G401 (cell line): ENCODE data around the gene RRP1. TPM values are rescaled to one million over a fixed set of nuclear protein-coding genes. Genes with fewer than 3 reads are reported as not detected.
"Not testable (repeated sequence)": the region's sequence is repeated elsewhere in the genome, so short reads cannot be mapped to it uniquely, and the experiment has no call there.

Experiments used
- DNase-seq: peaks from one replicate; pipeline ENCODE4 v3.0.0-alpha.2; 2015; ENCODE audit warnings: low spot score
- in situ Hi-C: cut with HindIII; loops from 2 replicates; pipeline ENCODE4 v1.10.0; 2016; ENCODE audit warnings: low sequenced_read_pairs, mixed read lengths
- total RNA-seq: library from RNA; depleted of rRNA; stranded (reverse); fragments of >200 nt; shearing (Covaris generic); gene quantifications from 2 replicates; pipeline ENCODE4 v1.2.3, GENCODE V29; 2014

The RRP1 gene
- total RNA-seq, 1 experiment from 2014 or later = 51.2 TPM

DNA sequence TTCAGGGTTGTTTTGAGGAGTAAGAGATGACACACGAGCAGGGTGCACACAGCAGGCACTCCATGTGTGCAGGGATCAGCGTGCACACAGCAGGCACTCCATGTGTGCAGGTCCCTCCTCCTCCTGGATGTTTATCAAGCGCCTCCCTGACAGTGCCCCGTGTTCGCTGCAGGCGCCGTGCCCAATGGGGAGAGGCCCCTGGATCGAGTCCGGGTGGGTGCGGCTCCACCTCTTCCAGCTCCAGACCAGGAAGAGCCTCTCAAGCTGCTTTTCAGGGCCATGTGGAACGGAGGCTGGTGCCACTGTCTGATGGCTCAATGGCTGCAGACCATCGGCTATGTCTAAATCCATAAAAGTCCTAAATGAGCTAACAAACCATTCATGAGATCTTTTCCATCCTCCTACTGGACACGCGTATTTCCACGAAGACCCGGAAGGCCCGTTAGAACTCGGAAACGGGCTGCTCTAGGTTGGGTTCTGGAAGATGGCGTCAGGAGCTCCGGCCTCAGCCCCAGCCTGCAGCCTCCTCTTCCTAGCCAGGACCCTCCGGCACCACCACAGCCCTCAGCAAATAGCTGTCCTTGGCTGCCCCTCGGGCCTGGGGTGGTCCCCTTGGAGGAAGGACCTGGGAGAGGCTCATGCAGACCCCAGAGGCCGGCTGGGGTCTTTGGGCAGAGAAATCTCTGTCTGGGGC, 36.0 kb downstream of the RRP1 start:
- in situ Hi-C loops = no loop called here

DNA sequence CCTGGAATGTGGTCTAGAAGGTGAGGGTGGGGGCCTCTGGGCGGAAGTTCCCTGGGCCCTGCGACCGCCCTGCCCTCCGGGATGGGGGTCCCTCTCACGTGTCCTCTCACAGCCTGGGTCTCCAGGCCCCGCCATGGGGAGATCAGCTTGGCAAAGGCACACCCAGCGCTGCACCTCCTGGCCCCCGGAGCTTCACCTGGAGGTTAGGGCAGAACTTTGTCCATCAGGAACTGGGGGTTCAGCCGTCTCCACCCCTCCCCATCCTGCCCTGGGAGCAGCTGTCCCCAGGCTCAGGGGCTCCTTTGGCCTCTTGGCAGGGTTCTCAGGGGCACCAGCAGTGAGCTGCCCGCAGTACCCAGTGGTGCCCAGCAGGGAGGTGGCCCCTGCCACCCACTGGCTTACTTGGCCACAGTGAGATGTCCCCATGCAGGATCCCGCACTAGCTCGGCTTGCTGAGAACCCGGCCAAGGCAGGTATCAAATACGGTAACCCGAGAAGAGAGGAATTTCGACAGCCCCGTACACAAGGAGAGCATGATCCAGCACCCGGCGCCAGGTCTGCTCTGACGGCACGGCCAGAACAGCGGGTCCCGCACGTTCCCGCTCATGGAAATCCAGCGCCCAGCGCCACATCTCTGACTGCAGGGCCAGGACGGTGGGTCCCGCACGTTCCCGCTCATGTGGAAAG, 36.7 kb downstream of the RRP1 start:
- in situ Hi-C loops = no loop called here
- DNase-seq = no peak

More for the DNA sequence above, 36.0 kb downstream of the RRP1 start:
- no peak for DNase-seq

DNA sequence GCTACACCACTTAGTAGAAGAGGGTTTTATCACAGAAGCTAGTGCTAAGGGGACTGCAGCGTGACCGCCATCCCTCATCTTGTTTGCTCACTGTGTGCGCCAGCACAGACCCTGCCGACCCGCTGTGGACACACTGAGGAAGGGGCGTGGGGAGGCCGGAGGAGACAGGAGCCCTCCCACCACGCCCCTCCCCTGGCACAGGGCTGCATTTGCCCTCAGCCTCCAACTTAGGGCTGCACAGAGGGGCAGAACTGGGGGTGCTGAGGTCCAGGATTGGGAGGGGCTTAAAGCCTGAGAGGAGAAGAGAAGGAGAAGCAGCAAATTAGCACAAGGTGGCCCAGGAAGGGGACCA, 37.2 kb downstream of the RRP1 start:
- DNase-seq = no peak
- in situ Hi-C loops = no loop called here

DNA sequence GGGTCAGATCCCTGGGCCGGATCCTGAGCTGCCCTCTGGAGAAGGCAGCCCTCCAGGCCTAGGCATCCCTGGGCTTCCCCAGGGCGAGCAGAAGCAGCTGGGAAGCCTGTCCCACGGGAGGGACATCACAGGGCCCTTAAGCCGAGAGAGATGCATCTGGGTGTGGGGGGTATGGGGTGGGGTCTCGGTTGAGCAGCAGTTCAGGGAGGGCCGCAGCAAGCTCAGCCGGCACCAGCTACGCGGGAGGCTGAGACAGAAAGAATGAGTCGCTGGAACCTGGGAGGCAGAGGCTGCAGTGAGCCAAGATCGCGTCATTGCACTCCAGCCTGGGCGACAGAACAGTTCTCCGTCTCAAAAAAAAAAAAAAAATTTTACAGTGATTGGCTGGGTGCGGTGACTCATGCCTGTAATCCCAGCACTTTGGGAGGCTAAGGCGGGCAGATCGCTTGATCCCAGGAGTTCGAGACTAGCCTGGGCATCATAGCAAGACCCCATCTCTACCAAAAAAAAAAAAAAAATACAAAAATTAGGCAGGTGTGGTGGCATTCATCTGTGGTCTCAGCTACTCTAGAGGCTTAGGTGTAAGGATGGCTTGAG, 37.7 kb downstream of the RRP1 start:
- in situ Hi-C loops = no loop called here
- DNase-seq = peak; percentile 19

DNA sequence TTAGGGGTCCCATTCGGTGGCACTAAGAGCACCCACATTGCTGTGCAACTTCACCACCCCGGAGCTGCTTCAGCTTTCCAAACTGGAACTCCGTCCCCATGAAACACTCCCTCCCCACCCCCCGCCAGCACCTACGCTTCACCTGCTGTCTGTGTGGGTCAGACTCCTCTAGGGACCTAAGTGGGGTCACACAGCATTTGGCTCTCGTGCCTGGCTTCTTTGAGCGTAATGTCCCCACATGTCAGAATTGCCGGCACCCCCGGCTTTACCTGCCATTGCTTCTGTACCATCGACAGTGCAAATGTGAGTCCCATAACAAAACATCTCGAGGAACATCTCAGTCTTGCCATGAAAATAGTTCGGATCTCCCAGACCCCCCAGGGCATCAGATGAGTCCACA, 39.8 kb downstream of the RRP1 start:
- in situ Hi-C loops = no loop called here
- no peak for DNase-seq

DNA sequence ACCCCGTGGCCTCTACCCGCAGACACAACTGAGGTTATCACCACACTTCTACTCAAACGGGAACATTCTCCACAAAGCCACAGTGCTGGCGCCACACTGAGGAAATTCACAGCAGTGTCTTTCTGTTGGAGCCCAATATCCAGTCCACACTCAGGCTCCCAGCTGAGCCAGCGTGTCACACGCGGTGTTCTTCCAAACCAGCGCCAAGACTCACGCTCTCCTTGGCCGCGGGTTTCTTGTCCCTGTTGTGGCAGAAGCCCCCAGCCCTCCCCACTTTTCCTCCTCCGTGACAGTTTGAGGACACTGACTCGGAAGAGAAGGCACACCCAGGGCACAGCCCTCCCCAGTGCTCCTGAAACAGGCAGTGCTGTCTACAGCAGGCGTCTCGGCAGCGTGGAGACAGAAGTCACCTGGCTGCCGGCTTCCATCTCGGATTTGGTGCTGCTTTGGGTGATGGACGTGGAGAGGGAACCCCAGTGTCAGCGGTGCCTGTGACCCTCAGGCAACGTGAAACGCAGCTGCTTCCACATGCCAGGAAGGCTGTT, 40.3 kb downstream of the RRP1 start:
- DNase-seq = no peak
- in situ Hi-C loops = no loop called here

DNA sequence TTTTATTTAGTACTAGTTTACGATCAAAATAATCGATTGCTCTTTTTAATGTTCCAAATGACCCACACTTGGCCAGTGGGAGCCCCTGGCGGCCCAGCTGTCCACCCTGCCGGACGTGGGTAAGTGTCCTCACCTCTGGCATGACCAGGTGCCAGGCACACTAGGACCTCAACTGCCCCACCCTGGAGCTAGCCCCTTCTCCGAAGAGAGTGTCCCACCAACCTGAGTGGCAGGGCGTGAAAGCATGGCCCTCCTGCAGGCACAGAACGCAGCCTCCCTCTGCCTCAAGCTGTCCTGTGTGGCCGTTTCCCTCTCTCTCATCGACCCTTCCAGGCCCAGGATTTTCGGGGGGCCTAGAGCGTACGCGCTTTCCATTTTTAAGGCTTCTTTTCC, 42.8 kb downstream of the RRP1 start:
- DNase-seq = no peak
- in situ Hi-C loops = no loop called here

DNA sequence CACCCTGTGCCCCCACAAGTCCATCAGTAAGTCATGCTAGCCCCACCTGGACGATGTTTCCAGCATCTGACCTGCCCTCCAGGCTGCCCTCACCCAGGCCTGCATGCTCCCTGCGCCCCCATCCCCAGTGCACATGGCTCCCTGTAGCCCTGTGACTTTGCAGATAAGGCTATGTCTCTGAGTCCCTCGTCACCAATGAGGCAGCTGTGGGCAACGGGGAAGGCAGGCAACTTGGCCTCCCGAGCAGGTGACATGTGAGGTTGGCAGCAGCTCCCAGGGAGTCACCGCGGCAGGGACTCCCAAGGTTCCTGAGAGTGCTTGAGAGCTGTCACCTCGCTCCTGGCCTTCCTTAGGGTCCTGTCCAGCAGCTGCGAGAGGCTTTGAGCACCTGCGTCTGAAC, 43.3 kb downstream of the RRP1 start:
- in situ Hi-C loops = no loop called here
- no peak for DNase-seq

DNA sequence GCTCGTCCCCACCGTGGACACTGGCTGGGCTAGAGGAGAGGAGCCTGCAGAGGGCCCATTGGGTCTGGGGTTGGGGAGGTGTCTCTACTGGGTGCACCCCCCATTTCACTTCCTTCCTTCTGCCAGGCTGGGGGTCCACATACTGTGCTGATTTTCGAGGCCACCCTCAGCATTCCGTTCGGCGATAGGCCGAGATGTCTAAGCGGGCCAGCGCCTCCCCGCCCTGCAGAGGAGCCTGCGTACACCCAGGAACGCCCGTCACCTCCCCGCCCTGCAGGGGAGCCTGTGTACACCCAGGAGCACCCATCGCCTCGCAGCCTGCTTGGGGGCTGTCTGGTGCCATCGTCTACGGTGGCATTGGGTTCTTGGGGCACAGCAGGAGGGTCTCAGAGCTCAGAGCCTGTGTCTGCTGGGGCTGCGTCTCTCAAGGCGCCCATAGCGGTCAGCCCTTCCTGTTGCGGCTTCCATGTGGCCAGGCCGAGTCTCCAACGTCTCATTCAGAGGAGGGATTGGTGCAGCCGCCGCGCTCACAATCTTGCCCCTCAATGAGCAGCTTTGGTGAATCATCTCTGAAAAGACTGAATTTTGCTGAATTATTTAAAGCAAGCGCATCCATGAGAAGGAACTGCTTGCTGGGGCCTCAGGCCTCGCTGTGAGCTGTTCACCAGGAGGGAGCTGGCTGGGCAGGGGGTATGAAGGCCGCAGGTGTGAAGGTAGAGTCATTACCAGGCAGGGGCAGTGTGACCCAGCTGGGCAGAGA, 44.9 kb downstream of the RRP1 start:
- in situ Hi-C loops = no loop called here
- DNase-seq = no peak

DNA sequence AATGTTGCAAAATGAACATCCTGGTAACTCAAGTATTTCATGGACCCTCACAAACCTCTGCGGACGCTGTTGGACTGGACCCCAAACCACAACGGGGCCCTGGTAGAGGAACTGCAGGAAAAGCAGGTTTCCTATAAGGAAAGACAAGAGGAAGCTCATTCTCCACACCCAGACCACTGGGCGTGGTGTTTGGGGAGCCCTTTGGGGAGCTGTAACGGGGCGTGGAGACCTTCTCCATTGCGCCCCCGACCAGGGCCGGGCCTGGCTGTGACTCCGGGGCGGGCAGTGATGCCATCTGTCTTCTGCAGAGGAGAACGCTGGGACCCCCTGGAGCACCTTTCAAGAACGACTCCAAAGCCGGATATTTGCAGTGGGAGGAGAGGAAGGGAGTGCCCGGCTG, 45.7 kb downstream of the RRP1 start:
- DNase-seq = no peak
- in situ Hi-C loops = no loop called here

DNA sequence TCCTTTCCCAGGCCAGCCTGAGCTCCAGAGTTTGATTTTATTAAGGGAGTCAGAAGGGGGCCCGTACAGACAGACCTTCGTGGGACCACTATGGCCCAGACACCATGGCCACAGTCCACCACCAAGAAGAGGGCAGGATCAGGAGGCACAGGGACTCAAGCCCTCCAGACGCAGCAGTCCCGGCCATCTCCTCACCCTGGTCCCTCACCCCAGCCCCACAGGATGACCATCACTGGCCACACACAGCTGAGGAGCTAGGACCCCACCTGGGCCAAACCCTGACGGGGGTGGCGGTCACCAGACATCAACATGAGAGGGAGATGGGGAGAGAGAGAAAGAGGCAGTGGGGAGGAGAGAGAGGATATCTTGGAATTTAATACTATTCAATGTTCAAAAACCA, 46.5 kb downstream of the RRP1 start:
- no peak for DNase-seq
- in situ Hi-C loops = no loop called here

DNA sequence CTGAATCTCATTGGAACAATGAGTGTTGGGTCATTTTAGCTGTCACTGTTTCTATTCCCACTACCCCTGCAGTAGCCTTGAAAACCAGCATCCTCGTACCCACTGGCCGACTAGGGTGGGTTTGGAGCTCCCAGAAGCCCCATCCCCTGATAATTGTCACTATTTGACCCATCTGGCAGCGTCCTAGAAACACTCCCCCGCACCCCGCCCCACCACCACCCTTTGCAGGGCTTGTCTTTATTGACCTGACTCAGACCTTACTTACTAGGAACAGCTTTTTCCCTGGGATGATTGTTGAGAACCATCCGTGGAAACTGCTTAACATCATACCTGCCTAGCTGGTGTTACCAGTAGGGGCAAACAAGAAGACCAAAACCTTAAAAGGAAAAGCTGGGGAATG, 47.2 kb downstream of the RRP1 start:
- no peak for DNase-seq
- in situ Hi-C loops = no loop called here

DNA sequence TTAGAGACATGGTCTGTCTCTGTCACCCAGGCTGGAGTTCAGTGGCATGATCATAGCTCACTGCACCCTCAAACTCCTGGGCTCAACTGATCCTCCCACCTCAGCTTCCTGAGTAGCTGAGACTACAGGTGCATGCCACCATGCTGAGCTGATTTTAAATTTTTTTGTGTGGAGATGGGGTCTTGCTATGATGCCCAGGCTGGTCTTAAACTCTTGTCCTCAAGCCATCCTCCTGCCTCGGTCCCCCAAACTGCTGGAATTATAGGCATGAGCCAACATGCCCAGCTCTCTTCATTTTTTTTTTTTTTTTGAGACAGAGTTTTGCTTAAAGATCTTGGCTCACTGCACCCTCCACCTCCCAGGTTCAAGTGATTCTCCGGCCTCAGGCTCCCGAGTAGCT, 50.9 kb downstream of the RRP1 start:
- DNase-seq = no peak
- in situ Hi-C loops = no loop called here

DNA sequence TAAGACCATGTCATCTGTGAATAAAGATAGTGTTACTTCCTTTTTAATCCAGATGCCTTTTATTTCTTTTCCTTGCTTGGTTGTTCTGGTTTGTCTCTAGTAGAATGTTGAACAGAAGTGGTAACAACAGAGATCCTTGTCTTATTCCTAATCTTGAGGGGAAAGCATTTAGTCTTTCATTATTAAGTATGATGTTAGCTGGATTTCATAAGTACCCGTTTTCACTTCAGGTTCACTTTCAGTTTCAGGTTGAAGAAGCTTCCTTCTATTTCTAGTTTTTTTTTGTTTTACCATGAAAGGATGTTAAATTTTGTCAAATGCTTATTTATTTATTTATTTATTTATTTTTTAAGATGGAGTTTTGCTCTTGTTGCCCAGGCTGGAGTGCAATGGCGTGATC, 53.4 kb downstream of the RRP1 start:
- DNase-seq = no peak
- in situ Hi-C loops = no loop called here

DNA sequence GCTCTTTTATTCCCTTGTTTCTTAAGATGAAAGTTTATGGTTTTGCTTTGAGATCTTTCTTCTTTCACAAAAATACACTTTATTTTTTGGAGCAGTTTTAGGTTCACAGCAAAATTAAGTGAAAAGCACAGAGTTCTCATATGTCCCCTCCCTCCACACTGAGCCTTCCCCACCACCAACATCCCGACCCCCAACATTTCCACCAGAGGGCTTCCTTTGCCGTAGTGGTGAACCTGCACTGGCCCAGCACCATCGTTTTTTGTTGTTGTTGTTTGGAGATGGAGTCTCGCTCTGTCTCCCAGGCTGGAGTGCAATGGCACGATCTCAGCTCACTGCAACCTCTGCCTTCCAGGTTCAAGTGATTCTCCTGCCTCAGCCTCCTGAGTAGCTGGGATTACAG, 55.5 kb downstream of the RRP1 start:
- in situ Hi-C loops = not testable (repeated sequence)

DNA sequence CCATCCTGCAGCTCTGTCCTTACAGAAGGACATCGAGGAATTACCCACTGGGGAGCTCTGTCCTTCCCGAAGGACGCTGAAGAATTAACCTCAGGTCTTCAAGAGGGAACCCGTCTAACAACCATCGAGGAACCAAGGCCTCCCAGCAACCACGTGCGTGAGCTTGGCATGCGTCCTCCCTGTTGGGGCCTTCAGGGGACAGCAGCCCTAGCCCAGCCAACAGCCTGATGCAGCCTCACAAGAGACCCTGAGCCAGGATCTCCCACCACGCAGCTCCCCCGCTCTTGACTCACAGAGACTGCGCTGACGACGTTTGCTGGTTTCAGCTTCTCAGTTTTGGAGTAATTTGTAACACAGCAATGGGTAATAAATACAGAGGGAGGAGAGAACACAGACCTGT, 56.0 kb downstream of the RRP1 start:
- DNase-seq = no peak
- in situ Hi-C loops = no loop called here

More for the DNA sequence above, 55.5 kb downstream of the RRP1 start:
- not testable (repeated sequence) for DNase-seq

DNA sequence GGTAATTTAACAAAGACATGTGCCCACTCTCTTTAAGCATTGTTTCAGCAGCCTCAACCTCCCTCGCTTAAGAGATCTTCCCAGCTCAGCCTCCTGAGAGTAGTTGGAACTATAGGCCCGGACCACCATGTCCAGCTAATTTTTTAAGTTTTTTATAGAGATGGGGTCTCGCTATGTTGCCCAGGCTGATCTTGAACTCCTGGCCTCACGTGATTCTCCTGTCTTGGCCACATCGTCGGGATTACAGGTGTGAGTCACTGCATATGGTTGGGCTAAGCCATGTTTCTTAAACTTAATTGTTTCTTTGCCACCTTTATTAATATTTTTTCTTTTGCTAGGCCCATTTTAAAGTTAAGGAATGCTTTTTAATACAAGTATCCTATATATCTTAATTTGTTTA, 57.1 kb downstream of the RRP1 start:
- in situ Hi-C loops = no loop called here
- DNase-seq = no peak

DNA sequence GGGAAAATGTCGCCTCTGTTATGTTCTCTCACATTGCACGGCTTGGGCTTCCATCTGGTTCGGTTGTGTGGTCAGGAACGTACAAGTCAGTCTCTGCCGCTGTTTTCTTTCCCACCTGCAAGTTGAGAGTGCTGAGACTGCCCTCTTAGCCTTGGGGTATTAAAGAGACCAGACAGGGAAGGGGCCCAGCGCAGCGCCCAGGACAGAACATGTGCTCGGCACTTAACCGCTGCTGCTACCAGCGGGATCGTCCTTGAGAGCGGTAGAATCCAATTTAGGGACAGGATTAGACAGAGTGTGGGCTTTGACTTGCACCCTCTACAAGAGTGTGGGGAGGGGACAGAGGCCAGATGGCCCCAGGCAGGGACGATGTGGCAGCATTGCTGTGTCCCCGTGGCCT, 57.9 kb downstream of the RRP1 start:
- no peak for DNase-seq
- in situ Hi-C loops = no loop called here

DNA sequence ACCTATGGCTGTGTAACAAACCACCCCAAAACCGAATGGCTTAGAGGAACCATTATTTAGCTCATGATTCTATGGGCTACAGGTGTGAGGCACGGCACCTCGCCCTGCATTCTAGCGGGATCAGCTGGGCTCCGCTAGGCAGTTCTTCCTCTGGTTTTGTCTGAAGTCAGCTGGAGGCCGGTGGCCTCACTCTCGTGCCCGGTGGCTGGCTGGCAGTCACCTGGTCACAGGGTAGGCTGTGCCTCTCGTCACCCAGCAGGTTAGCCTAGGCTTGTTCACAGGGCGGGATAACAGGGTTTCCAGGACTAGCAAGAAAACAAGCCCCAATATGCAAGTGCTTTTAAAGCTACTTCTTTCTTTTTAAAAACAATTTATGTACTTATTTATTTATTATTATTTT, 59.4 kb downstream of the RRP1 start:
- no peak for DNase-seq
- in situ Hi-C loops = no loop called here
